Kidney glomerular epithelial cell (primary cell): Measurements from ENCODE around the gene XBP1.
"Not testable (repeated sequence)": the region's sequence is repeated elsewhere in the genome, so short reads cannot be mapped to it uniquely, and the experiment has no call there.

Source experiments
- DNase-seq: peaks from one replicate; lab custom pipeline; 2025; lab: John Stamatoyannopoulos, UW

Gene XBP1

GRCh38 chr22:28817919-28818859 is 17.8 kb upstream of the XBP1 start:
- peak; percentile 22 for DNase-seq

GRCh38 chr22:28817064-28817463 is 16.7 kb upstream of the XBP1 start:
- no peak for DNase-seq

- DNase-seq = no peak
Measured at GRCh38 chr22:28815729-28816128, 15.4 kb upstream of the XBP1 start.

GRCh38 chr22:28815111-28815510 is 14.7 kb upstream of the XBP1 start:
- no peak for DNase-seq

GRCh38 chr22:28813772-28814518 is 13.6 kb upstream of the XBP1 start:
- DNase-seq = no peak

GRCh38 chr22:28812516-28812915 is 12.1 kb upstream of the XBP1 start:
- DNase-seq = no peak

- no peak for DNase-seq
Measured at GRCh38 chr22:28810821-28811491, 10.6 kb upstream of the XBP1 start.

GRCh38 chr22:28808716-28809355 is 8.5 kb upstream of the XBP1 start:
- no peak for DNase-seq

GRCh38 chr22:28805426-28805825 is 5.1 kb upstream of the XBP1 start:
- DNase-seq = not testable (repeated sequence)

GRCh38 chr22:28802595-28803123 is 2.3 kb upstream of the XBP1 start:
- DNase-seq = no peak

GRCh38 chr22:28801845-28802594 is 1.7 kb upstream of the XBP1 start:
- DNase-seq = no peak

- DNase-seq = no peak
Measured at GRCh38 chr22:28799606-28800307, 612 bp downstream of the XBP1 start.

- DNase-seq = peak; percentile 74
Measured at GRCh38 chr22:28798810-28799605, 1.4 kb downstream of the XBP1 start.

- no peak for DNase-seq
Measured at GRCh38 chr22:28795932-28796856, 4.2 kb downstream of the XBP1 start.

- no peak for DNase-seq
Measured at GRCh38 chr22:28795071-28795693, 5.2 kb downstream of the XBP1 start.

- DNase-seq = no peak
Measured at GRCh38 chr22:28793976-28794584, 6.3 kb downstream of the XBP1 start.
